ENCODE data around the gene HOXD13.

GRCh38 chr2:176114930-176115625 is 22.6 kb downstream of the HOXD13 start:
- TF ChIP-seq REST (IDR thresholded peaks at IDR 0.05; ENCODE audit: unreplicated experiment) (no peak), EZH2phosphoT487 (IDR thresholded peaks at IDR 0.05; ENCODE audit: unreplicated experiment) (no peak), CTCF (conservative IDR thresholded peaks at IDR 0.05; ENCODE audit: low read depth in 2 of 2) (no peak)
